ENCODE data around the gene RNF114.

The RNF114 gene

DNA sequence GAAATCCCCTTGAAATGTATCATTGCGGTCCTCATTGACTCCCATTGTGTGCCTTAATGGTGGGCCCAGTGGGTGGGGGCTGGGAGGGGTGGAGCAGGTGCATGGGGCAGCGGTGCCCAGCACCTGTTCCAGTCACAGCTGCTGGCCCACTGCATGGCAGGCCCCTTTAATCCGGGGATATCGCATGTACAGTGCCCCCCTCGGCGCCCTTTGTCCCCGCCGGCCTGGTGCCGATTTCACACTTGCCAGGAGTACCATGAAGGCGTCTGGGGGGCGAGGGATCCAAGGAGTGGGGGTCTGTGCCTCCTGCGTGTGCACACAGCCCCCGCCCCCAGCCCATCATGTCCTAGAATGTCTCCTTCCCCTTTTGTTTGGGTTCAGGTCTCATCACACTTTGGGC is 49.4 kb downstream of the RNF114 start:
- no peak for TF ChIP-seq EZH2phosphoT487 (IDR thresholded peaks at IDR 0.05; ENCODE audit: borderline replicate concordance, low read length)
- TF ChIP-seq CTCF (IDR thresholded peaks at IDR 0.05; ENCODE audit: low read depth, low read length, poor library complexity, severe bottlenecking) = no peak
- Histone ChIP-seq H3K79me2 (ENCODE audit: control insufficient read depth, low read length) (no peaks in the 10 kb centered on the region), H4K20me1 (ENCODE audit: control insufficient read depth, insufficient read depth, low read depth, low read length) (peaks cover 6% of the 10 kb centered on the region; the same call in 1 of the 2 replicates), H3K9me3 (ENCODE audit: control insufficient read depth, insufficient read depth, low read length) (no peaks in the 10 kb centered on the region), H3K4me2 (ENCODE audit: low read length) (no peak overlapping the region), H3K9me2 (replicated peaks; ENCODE audit: control insufficient read depth, low read length) (no peaks in the 10 kb centered on the region), H3F3A (ENCODE audit: control insufficient read depth, insufficient read depth) (0 out of 2 replicates have a peak, but pooled peaks cover 3% of the 10 kb centered on the region), H3K27me3 (ENCODE audit: control insufficient read depth, low read length) (peaks cover 13% of the 10 kb centered on the region; the same call in 1 of the 2 replicates), H3K4me1 (ENCODE audit: control insufficient read depth, low read length) (peaks cover 17% of the 10 kb centered on the region), H3K4me3 (ENCODE audit: low read length) (no peak overlapping the region), H3K36me3 (ENCODE audit: control insufficient read depth, low read length) (no peaks in the 10 kb centered on the region), H3K27ac (ENCODE audit: low read depth, low read length) (no peak overlapping the region)

- Histone ChIP-seq H3K27me3 (ENCODE audit: control insufficient read depth, low read length) (peaks cover 12% of the 10 kb centered on the region; the same call in 1 of the 2 replicates), H3K4me2 (ENCODE audit: low read length) (no peak overlapping the region), H3K4me1 (ENCODE audit: control insufficient read depth, low read length) (peaks cover 17% of the 10 kb centered on the region), H3K9me2 (replicated peaks; ENCODE audit: control insufficient read depth, low read length) (no peaks in the 10 kb centered on the region), H3K79me2 (ENCODE audit: control insufficient read depth, low read length) (no peaks in the 10 kb centered on the region), H3K27ac (ENCODE audit: low read depth, low read length) (no peak overlapping the region), H3K9me3 (ENCODE audit: control insufficient read depth, insufficient read depth, low read length) (no peaks in the 10 kb centered on the region), H3K4me3 (ENCODE audit: low read length) (no peak overlapping the region), H3K36me3 (ENCODE audit: control insufficient read depth, low read length) (no peaks in the 10 kb centered on the region), H3F3A (ENCODE audit: control insufficient read depth, insufficient read depth) (0 out of 2 replicates have a peak, but pooled peaks cover 1% of the 10 kb centered on the region), H4K20me1 (ENCODE audit: control insufficient read depth, insufficient read depth, low read depth, low read length) (peaks cover 6% of the 10 kb centered on the region; the same call in 1 of the 2 replicates)
- TF ChIP-seq CTCF (IDR thresholded peaks at IDR 0.05; ENCODE audit: low read depth, low read length, poor library complexity, severe bottlenecking) (no peak), EZH2phosphoT487 (IDR thresholded peaks at IDR 0.05; ENCODE audit: borderline replicate concordance, low read length) (no peak)
These were observed 49.9 kb downstream of the RNF114 start for GRCh38 chr20:49986049-49986448.

- H3K27me3 ChIP-seq (ENCODE audit: control insufficient read depth, low read length) = peaks cover 1% of the 10 kb centered on the region; the same call in 1 of the 2 replicates
- no peak for TF ChIP-seq CTCF (IDR thresholded peaks at IDR 0.05; ENCODE audit: low read depth, low read length, poor library complexity, severe bottlenecking)
- no peak for TF ChIP-seq EZH2phosphoT487 (IDR thresholded peaks at IDR 0.05; ENCODE audit: borderline replicate concordance, low read length)
- no peaks in the 10 kb centered on the region for H3K9me3 ChIP-seq (ENCODE audit: control insufficient read depth, insufficient read depth, low read length)
- H3K4me3 ChIP-seq (ENCODE audit: low read length) = no peak overlapping the region
- no peak overlapping the region for H3K27ac ChIP-seq (ENCODE audit: low read depth, low read length)
- H3F3A ChIP-seq (ENCODE audit: control insufficient read depth, insufficient read depth) = no peaks in the 10 kb centered on the region
- peaks cover 6% of the 10 kb centered on the region; the same call in 1 of the 2 replicates for H4K20me1 ChIP-seq (ENCODE audit: control insufficient read depth, insufficient read depth, low read depth, low read length)
- H3K4me2 ChIP-seq (ENCODE audit: low read length) = no peak overlapping the region
- peaks cover 12% of the 10 kb centered on the region for H3K4me1 ChIP-seq (ENCODE audit: control insufficient read depth, low read length)
- H3K79me2 ChIP-seq (ENCODE audit: control insufficient read depth, low read length) = no peaks in the 10 kb centered on the region
- H3K36me3 ChIP-seq (ENCODE audit: control insufficient read depth, low read length) = no peaks in the 10 kb centered on the region
- H3K9me2 ChIP-seq (replicated peaks; ENCODE audit: control insufficient read depth, low read length) = no peaks in the 10 kb centered on the region
These were observed 51.0 kb downstream of the RNF114 start for GRCh38 chr20:49987015-49987867.

Measured in DOHH2 (cell line).